K562 (cell line): ENCODE measurements around the gene ZNF544. TPM values are rescaled to one million over a fixed set of nuclear protein-coding genes. Genes with fewer than 3 reads are reported as not detected.

Source experiments
- BRD9 ChIP-seq: fragments of 450-650 bp; IDR thresholded peaks from 2 replicates; pipeline ENCODE4 v1.6.1; 2018; ENCODE audit warnings: low read depth; ENCODE audit not compliant: partially characterized antibody
- CBX1 ChIP-seq: sonication (generic); IDR thresholded peaks from 2 replicates; pipeline ENCODE4 v1.6.1; 2016; ENCODE audit warnings: antibody characterized with exemption, low read depth, mild to moderate bottlenecking
- CEBPG ChIP-seq, 3 experiments: fragments of 200-800 bp in 1 of 3; sonication (Bioruptor generic) in 1 of 3; sonication (generic) in 1 of 3; formaldehyde crosslinking in 1 of 3; IDR thresholded peaks in 2 of 3; conservative IDR thresholded peaks in 1 of 3; 2 replicates each; pipeline versions ENCODE4 v1.6.1 to v1.8.0; 2016 to 2022; ENCODE audit warnings: missing compliant biosample characterization in 2 of 3, missing genetic modification characterization in 2 of 3, mild to moderate bottlenecking in 1 of 3, missing genetic modification reagents in 1 of 3
- CREM ChIP-seq: IDR thresholded peaks from 2 replicates; pipeline ENCODE4 v1.6.1; 2014; ENCODE audit warnings: antibody characterized with exemption, low read depth
- CTBP1 ChIP-seq: fragments of 450-650 bp; IDR thresholded peaks from 2 replicates; pipeline ENCODE4 v1.6.1; 2016; ENCODE audit warnings: borderline replicate concordance
- ERF ChIP-seq: fragments of 450-650 bp; formaldehyde crosslinking; IDR thresholded peaks from 2 replicates; pipeline ENCODE4 v1.4.0; 2020; ENCODE audit warnings: mild to moderate bottlenecking, mixed read lengths
- ILF3 ChIP-seq: fragments of 450-650 bp; IDR thresholded peaks from 2 replicates; pipeline ENCODE4 v1.6.1; 2018; ENCODE audit warnings: antibody characterized with exemption, mild to moderate bottlenecking, moderate library complexity, borderline replicate concordance
- MTF1 ChIP-seq: fragments of 250-450 bp; sonication (Bioruptor Pico); IDR thresholded peaks from 2 replicates; pipeline ENCODE4 v1.9.0; 2021; ENCODE audit warnings: moderate library complexity, mild to moderate bottlenecking, inconsistent platforms, borderline replicate concordance
- PHF21A ChIP-seq: fragments of 450-650 bp; IDR thresholded peaks from 2 replicates; pipeline ENCODE4 v1.6.1; 2017; ENCODE audit warnings: low read depth, borderline replicate concordance
- PTTG1 ChIP-seq: fragments of 450-650 bp; IDR thresholded peaks from 2 replicates; pipeline ENCODE4 v1.6.1; 2016; ENCODE audit warnings: low read depth, mild to moderate bottlenecking, missing genetic modification characterization, missing compliant biosample characterization
- TEAD4 ChIP-seq, 2 experiments: sonication (generic) in 1 of 2; formaldehyde crosslinking in 1 of 2; IDR thresholded peaks; 2 replicates each; pipeline versions ENCODE4 v1.6.1 to v1.8.0; 2012 to 2022; ENCODE audit warnings: borderline replicate concordance in 1 of 2, inconsistent platforms in 1 of 2, low read length in 1 of 2, mild to moderate bottlenecking in 1 of 2, missing genetic modification reagents in 1 of 2
- ZBTB17 ChIP-seq: fragments of 450-650 bp; formaldehyde crosslinking; IDR thresholded peaks from 2 replicates; pipeline ENCODE4 v1.4.0; 2020; ENCODE audit warnings: mild to moderate bottlenecking
- ZKSCAN3 ChIP-seq: fragments of 250-450 bp; sonication (Bioruptor Pico); IDR thresholded peaks from 2 replicates; pipeline ENCODE4 v1.4.0; 2020
- ZNF184 ChIP-seq: sonication (generic); formaldehyde crosslinking; IDR thresholded peaks from 2 replicates; pipeline ENCODE4 v1.5.0; 2020; ENCODE audit warnings: missing genetic modification reagents
- ZNF76 ChIP-seq: fragments of 250-450 bp; sonication (Bioruptor Pico); IDR thresholded peaks from 2 replicates; pipeline ENCODE4 v1.4.0; 2020; ENCODE audit warnings: mild to moderate bottlenecking, moderate library complexity, borderline replicate concordance
- polyA plus RNA-seq, 8 experiments: library from polyadenylated mRNA; depleted of rRNA in 4 of 8; stranded (reverse) in 5 of 8; unstranded in 3 of 8; fragments of >200 nt; fragmentation: Nextera tagmentation in 2 of 8; fragmentation: Illumina TruSeq in 1 of 8; extraction: Ambion mirVana in 2 of 8; extraction: Trizol in 1 of 8; gene quantifications; 2 replicates each; pipeline versions ENCODE4 v1.2.1 to v1.2.3, GENCODE V29; 2011 to 2014; ENCODE audit warnings: inconsistent platforms in 1 of 8, missing spikeins in 1 of 8
- total RNA-seq, 7 experiments: library from RNA; depleted of rRNA in 6 of 7; stranded (reverse); fragments of >200 nt in 6 of 7; fragmentation: Illumina TruSeq in 2 of 7; extraction: Trizol in 2 of 7; gene quantifications; 2 replicates each; pipeline versions ENCODE4 v1.2.1 to v1.2.3, GENCODE V29; 2011 to 2021; ENCODE audit warnings: low replicate concordance in 1 of 7
- TF ChIP-seq, protein P1 (sequence below): fragments of 450-650 bp; IDR thresholded peaks from 2 replicates; pipeline ENCODE4 v1.6.1; 2016; ENCODE audit warnings: low read depth
- TF ChIP-seq, protein P2 (sequence below), 2 experiments: fragments of 450-650 bp; IDR thresholded peaks; 2 replicates each; pipeline ENCODE4 v1.6.1; 2016

The ZNF544 gene
- total and polyA plus RNA-seq, 9 of the 15 experiments (the other 6 are each of a cell fraction or from before 2014, with no cell fraction given): 23.6 to 59.0 (median 41.4) TPM

DNA sequence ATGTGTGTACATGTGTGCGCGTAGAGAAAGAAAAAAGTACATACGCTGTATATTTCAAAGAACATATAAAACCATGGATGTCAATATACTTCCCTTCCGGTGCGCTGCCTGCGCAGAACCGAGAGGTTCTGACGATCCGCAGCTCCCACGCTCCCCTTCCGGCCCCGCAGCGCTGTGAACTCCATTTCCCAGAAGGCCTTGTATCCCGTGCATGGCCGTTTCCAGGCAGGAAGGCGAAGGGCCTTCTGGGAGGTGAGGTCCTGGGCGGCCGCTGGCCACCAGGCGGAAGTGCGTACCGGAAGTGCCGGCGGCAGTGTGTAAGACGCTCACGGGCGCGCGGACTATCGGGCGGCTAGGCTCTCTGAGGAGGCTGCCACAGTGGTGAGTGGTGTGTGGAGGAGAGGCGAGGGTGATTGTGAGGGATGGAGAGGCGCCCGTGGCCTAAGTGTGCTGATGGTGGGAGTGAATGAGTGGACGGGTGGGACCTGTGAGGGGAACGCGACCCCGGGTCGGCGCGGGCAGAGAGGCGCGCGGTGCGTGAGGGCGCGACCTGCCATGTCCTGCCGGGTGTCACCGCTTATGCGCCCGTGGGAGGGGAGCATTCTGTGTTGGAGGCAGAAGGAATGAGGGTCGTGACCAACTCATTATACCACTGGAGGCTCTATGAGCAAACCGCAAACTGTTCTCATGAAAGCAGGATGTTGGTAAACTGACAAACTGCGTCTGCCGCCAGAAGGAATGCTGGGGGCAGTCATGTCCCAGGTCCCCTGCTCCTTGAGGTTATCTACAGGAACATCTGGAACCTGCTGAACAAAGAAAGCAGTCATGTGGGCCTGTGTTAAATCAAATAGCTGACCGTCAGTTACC lies 76.6 kb downstream of the ZNF544 start, which contains the start of gene ERVK3-1 (continued):
- TF ChIP-seq CEBPG (CRISPR knock-in tag; IDR thresholded peaks at IDR 0.05) (no peak), CEBPG (tag; conservative IDR thresholded peaks at IDR 0.05 in 1 of 2, IDR thresholded peaks at IDR 0.05 in 1 of 2) (no peak), ZNF184 (CRISPR knock-in tag) (no peak), CTBP1 (peak; percentile 93), BRD9 (no peak), PTTG1 (tag) (no peak), ERF (CRISPR knock-in tag) (no peak), ILF3 (no peak), TEAD4 (IDR thresholded peaks at IDR 0.05; ENCODE audit: low read length) (peak; percentile 42; the same call in 1 of the 2 replicates), TEAD4 (CRISPR knock-in tag; IDR thresholded peaks at IDR 0.05; ENCODE audit: borderline replicate concordance) (no peak), PHF21A (peak; percentile 64; the same call in 1 of the 2 replicates), MTF1 (no peak), CBX1 (0 out of 2 replicates have a peak, but pooled peaks have one; percentile 41), ZBTB17 (CRISPR knock-in tag) (no peak), ZKSCAN3 (CRISPR knock-in tag) (no peak), ZNF76 (CRISPR knock-in tag) (0 out of 2 replicates have a peak, but pooled peaks have one; percentile 14), CREM (peak; percentile 94)
- TF ChIP-seq, protein P1, sequence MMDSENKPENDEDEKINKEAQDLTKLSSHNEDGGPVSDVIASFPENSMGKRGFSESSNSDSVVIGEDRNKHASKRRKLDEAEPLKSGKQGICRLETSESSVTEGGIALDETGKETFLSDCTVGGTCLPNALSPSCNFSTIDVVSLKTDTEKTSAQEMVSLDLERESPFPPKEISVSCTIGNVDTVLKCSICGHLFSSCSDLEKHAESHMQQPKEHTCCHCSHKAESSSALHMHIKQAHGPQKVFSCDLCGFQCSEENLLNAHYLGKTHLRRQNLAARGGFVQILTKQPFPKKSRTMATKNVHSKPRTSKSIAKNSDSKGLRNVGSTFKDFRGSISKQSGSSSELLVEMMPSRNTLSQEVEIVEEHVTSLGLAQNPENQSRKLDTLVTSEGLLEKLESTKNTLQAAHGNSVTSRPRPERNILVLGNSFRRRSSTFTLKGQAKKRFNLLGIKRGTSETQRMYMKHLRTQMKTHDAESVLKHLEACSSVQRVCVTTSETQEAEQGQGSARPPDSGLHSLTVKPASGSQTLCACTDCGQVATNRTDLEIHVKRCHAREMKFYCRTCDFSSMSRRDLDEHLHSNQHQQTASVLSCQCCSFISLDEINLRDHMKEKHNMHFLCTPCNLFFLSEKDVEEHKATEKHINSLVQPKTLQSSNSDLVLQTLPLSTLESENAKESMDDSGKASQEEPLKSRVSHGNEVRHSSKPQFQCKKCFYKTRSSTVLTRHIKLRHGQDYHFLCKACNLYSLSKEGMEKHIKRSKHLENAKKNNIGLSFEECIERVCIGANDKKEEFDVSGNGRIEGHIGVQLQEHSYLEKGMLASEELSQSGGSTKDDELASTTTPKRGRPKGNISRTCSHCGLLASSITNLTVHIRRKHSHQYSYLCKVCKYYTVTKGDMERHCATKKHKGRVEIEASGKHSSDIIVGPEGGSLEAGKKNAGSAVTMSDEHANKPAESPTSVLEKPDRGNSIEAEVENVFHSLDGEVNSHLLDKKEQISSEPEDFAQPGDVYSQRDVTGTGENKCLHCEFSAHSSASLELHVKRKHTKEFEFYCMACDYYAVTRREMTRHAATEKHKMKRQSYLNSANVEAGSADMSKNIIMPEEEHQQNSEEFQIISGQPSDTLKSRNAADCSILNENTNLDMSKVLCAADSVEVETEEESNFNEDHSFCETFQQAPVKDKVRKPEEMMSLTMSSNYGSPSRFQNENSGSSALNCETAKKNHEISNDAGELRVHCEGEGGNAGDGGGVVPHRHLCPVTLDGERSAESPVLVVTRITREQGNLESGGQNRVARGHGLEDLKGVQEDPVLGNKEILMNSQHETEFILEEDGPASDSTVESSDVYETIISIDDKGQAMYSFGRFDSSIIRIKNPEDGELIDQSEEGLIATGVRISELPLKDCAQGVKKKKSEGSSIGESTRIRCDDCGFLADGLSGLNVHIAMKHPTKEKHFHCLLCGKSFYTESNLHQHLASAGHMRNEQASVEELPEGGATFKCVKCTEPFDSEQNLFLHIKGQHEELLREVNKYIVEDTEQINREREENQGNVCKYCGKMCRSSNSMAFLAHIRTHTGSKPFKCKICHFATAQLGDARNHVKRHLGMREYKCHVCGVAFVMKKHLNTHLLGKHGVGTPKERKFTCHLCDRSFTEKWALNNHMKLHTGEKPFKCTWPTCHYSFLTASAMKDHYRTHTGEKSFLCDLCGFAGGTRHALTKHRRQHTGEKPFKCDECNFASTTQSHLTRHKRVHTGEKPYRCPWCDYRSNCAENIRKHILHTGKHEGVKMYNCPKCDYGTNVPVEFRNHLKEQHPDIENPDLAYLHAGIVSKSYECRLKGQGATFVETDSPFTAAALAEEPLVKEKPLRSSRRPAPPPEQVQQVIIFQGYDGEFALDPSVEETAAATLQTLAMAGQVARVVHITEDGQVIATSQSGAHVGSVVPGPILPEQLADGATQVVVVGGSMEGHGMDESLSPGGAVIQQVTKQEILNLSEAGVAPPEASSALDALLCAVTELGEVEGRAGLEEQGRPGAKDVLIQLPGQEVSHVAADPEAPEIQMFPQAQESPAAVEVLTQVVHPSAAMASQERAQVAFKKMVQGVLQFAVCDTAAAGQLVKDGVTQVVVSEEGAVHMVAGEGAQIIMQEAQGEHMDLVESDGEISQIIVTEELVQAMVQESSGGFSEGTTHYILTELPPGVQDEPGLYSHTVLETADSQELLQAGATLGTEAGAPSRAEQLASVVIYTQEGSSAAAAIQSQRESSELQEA: no peak
- TF ChIP-seq, protein P2, sequence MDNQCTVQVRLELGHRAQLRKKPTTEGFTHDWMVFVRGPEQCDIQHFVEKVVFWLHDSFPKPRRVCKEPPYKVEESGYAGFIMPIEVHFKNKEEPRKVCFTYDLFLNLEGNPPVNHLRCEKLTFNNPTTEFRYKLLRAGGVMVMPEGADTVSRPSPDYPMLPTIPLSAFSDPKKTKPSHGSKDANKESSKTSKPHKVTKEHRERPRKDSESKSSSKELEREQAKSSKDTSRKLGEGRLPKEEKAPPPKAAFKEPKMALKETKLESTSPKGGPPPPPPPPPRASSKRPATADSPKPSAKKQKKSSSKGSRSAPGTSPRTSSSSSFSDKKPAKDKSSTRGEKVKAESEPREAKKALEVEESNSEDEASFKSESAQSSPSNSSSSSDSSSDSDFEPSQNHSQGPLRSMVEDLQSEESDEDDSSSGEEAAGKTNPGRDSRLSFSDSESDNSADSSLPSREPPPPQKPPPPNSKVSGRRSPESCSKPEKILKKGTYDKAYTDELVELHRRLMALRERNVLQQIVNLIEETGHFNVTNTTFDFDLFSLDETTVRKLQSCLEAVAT (IDR thresholded peaks at IDR 0.05): peak; percentile 57 to 82; a peak in 3 of 4 replicates
